CD4-positive, alpha-beta T cell treated with Interleukin-1 beta for 1 hour (primary cell): ENCODE measurements around the gene SRSF1.
"Not testable (repeated sequence)": the region's sequence is repeated elsewhere in the genome, so short reads cannot be mapped to it uniquely, and the experiment has no call there.

ENCODE experiments used
- DNase-seq, 2 donors: peaks; one replicate each; pipeline ENCODE4 v3.0.0-alpha.2; 2020 to 2022

SRSF1 gene

DNA sequence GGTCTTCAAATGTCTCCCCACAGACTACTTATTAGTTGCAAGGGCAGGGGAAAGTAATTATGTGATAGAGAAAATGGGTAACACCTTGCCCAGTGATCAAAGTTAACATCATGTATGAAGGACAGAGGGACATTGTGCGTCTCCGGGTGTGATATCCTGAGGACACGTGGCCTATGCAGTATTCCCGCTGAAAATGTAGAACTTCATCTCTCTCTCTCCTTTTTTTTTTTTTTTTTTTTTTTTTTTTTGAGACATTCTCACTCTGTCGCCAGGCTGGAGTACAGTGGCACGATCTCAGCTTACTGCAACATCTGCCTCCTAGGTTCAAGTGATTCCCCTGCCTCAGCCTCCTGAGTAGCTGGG, 43.9 kb downstream of the SRSF1 start:
- DNase-seq = no peak

- no peak for DNase-seq
Measured at GRCh38 chr17:57962279-57963148, 44.5 kb downstream of the SRSF1 start.

DNA sequence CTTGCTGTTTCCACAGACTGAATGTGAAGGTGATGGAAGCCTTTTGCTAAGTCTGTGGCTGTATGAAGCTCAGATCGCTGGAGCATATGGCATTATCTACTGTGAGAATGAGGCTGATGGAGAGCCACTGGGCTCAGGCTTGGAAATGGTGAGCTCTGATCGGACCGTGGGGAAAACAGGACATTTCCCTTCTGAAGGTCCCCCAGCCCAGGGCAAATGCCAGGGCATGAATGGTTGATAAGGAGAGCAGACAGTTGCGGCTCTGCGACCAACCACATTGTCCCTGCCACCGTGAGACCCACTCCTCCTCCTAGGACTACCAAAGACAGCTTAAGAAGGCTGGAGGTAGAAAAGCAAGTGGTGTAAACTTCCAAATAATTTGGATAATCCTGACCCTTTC, 47.1 kb downstream of the SRSF1 start:
- no peak for DNase-seq

DNA sequence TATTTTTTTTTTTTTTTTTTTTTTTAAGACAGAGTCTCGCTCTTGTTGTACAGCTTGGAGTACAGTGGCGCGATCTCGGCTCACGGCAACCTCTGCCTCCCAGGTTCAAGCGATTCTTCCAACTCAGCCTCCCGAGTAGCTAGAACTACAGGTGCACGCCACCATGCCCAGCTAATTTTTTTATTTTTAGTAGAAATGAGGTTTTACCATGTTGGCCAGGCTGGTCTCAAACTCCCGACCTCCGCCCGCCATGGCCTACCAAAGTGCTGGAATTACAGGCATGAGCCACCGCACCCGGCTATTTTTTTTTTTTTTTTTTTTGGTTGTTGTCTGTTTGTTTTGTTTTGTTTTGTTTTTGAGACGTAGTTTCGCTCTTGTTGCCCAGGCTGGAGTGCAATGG, 48.7 kb downstream of the SRSF1 start:
- not testable (repeated sequence) for DNase-seq

GRCh38 chr17:57957886-57958285, 49.2 kb downstream of the SRSF1 start:
- no peak for DNase-seq

DNA sequence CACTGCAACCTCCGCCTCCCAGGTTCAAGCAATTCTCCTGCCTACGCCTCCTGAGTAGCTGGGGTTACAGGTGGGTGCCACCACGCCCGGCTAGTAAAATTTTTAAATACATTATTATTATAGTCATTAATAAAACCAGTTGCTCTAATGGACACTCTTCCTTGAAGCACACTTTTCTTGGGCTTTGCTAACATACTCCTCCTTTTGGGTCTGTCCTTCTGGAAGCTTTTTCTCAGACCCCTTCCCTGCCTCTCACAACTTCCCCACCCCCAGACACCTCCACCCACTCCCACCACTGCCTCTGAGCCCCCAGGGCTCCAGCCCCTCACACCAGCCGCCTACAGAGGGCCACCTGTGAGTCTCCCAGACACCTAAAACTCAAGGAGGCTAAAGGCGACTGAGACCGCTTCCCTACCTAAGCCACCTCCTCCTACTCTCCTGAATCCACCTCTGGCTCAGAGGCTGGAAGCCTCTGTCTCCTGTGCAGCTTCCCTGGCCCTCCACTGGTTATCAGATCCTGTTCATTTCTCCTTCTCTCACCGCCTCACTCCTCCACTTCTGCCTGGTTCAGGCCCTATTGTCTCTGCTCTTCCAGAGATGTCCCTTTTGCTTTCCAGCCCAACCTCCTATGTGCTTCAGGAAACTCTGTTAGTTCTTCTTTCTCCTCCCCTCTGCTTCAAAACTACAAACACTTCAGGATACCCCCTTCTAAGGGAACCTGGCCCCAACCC, 49.8 kb downstream of the SRSF1 start:
- DNase-seq = no peak

- DNase-seq = peak; percentile 32 to 51
Measured at GRCh38 chr17:57956291-57957119, 50.5 kb downstream of the SRSF1 start.

GRCh38 chr17:57955183-57955931, 51.7 kb downstream of the SRSF1 start, which contains the start of gene CUEDC1:
CUEDC1 (minus strand) TSS chr17:57955412; CDS start chr17:57885564, 69,848 bp downstream.
- DNase-seq = peak; percentile 63 to 68

- DNase-seq = no peak
Measured at GRCh38 chr17:57954397-57955182, 52.5 kb downstream of the SRSF1 start.

- no peak for DNase-seq
Measured at GRCh38 chr17:57953705-57954396, 53.2 kb downstream of the SRSF1 start.
